Endothelial cell (in vitro differentiated cells): ENCODE data around the gene ZNF143. TPM values are rescaled to one million over a fixed set of nuclear protein-coding genes. Genes with fewer than 3 reads are reported as not detected.

ENCODE experiments used
- DNase-seq: peaks from one replicate; pipeline ENCODE4 v3.0.0; 2021; ENCODE audit warnings: low spot score
- H3K27ac Mint-ChIP-seq: one replicate; pipeline ENCODE4 v1.8.0; 2021; ENCODE audit warnings: mixed read lengths, inconsistent platforms; ENCODE audit not compliant: unreplicated experiment
- H3K27me3 Mint-ChIP-seq: one replicate; pipeline ENCODE4 v1.8.0; 2021; ENCODE audit warnings: mild to moderate bottlenecking, moderate library complexity, mixed read lengths, inconsistent platforms; ENCODE audit not compliant: unreplicated experiment
- H3K36me3 Mint-ChIP-seq: one replicate; pipeline ENCODE4 v1.8.0; 2021; ENCODE audit warnings: mild to moderate bottlenecking, low read depth, mixed read lengths, inconsistent platforms; ENCODE audit not compliant: unreplicated experiment
- H3K4me1 Mint-ChIP-seq: one replicate; pipeline ENCODE4 v1.8.0; 2021; ENCODE audit warnings: mild to moderate bottlenecking, mixed read lengths, inconsistent platforms; ENCODE audit not compliant: unreplicated experiment
- H3K4me3 Mint-ChIP-seq: one replicate; pipeline ENCODE4 v1.8.0; 2021; ENCODE audit warnings: mild to moderate bottlenecking, mixed read lengths, inconsistent platforms; ENCODE audit not compliant: unreplicated experiment
- H3K9me3 Mint-ChIP-seq: one replicate; pipeline ENCODE4 v1.8.0; 2021; ENCODE audit warnings: mixed read lengths, inconsistent platforms; ENCODE audit not compliant: unreplicated experiment
- CTCF ChIP-seq: fragments of 200-600 bp; sonication (generic); IDR thresholded peaks from one replicate; pipeline ENCODE4 v1.5.0; 2021; ENCODE audit warnings: antibody characterized with exemption; ENCODE audit not compliant: unreplicated experiment
- total RNA-seq: library from RNA; stranded (reverse); fragmentation: NEBNext Ultra II Directional; extraction: Animal tissue kit (Norgen Biotek cat#: 25700); gene quantifications from one replicate; pipeline ENCODE4 v1.2.1, GENCODE V29; 2021; ENCODE audit not compliant: unreplicated experiment

The ZNF143 gene
- total RNA-seq, 1 donor from 2014 or later: 27.2 TPM

GRCh38 chr11:9566561-9567063, 105.8 kb downstream of the ZNF143 start:
- Mint-ChIP-seq H3K9me3 (no peaks in the 10 kb centered on the region), H3K27ac (no peak overlapping the region), H3K27me3 (peaks cover 1% of the 10 kb centered on the region), H3K4me1 (peaks cover 19% of the 10 kb centered on the region), H3K4me3 (no peak overlapping the region), H3K36me3 (no peaks in the 10 kb centered on the region)
- TF ChIP-seq CTCF: no peak
- DNase-seq: no peak

DNA sequence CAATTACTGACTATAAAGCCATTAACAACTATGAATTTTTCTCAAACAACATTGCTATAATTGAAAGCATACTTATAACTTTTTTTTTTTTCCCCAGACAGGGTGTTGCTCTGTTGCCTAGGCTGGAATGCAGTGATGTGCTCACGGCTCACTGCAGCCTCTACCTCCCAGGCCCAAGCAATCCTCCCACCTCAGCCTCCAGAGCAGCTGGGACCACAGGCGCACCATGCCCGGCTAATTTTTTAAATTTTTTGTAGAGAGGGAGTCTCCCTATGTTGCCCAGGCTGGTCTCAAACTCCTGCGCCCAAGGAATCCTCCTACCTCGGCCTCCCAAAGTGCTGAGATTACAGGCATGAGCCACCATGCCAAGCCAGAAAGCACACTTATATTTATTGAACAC, 106.6 kb downstream of the ZNF143 start:
- Mint-ChIP-seq H3K27me3 (peaks cover 1% of the 10 kb centered on the region), H3K4me1 (peaks cover 19% of the 10 kb centered on the region), H3K27ac (peak overlapping the region; percentile 18), H3K4me3 (no peak overlapping the region), H3K9me3 (no peaks in the 10 kb centered on the region), H3K36me3 (no peaks in the 10 kb centered on the region)
- TF ChIP-seq CTCF: no peak
- DNase-seq: no peak

DNA sequence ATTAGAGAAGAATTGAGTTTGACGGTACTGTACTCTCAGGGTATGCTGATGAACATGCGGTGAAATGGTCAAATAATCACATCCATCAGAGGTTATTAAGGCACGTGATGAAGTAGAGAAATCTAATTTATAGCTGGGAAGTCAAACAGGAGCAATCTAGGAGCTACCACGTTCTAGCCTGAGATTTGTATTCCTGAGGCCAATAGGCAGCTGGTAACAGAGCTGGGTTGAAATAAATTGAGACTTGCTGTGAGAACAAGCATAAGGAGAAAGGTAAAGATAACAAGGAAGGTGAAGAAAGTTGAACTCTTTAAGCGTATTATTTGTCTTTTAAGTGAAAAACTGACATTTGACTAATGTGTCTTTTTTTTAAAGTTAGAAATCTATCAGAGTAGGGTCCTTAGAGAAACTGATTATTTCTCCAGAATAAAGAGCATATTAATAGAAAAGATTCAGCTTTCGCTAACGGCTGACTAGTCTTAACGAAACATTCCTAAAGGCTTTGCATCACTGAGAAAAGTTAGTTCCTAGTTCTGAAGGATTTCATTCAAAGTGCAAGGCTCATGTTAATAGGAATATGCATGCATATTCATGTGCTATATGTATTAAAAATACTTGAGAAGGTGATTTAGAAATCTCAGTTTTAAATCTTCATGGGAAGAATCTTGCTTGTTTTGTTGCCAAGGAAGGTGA, 107.5 kb downstream of the ZNF143 start:
- no peaks in the 10 kb centered on the region for H3K9me3 Mint-ChIP-seq
- H3K4me3 Mint-ChIP-seq: peak overlapping the region; percentile 68
- peak overlapping the region; percentile 97 for H3K27ac Mint-ChIP-seq
- H3K27me3 Mint-ChIP-seq: peaks cover 5% of the 10 kb centered on the region
- no peaks in the 10 kb centered on the region for H3K36me3 Mint-ChIP-seq
- TF ChIP-seq CTCF: no peak
- DNase-seq: no peak
- H3K4me1 Mint-ChIP-seq: peaks cover 19% of the 10 kb centered on the region

DNA sequence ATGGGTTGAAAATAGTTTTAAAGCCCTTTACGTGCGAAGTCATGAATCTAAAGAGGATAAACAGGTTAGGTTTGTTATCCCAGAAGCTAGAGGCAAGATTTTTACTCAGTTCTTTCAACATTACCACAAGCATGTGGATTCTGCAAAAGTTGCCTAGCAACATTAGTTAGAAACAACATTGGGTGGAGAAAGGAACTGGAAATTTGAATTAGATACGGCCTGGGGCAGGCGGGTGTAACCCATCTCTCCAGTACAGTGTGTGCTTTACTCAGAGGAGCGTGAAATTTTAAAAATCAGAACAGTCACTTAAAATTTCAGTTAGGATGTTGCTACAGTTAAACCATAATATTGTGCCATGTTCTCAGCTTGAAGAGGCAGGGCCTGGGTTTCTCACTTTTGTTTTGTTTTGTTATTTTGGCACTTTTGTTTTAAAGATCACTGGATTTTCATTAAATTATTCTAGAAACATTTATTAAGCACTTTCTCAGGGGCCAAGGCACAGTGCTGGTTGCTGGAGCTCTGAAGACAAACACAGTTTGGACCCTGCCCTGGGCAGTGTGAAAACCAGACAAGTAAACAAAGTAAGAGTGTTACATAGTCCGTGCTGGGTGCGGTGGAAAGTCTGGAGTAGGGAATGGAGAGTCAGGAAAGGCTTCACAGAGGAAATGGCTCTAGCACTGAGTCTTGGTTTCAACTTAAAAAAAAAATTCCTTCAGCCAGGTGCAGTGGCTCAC, 108.2 kb downstream of the ZNF143 start:
- Mint-ChIP-seq H3K36me3 (no peaks in the 10 kb centered on the region), H3K9me3 (no peaks in the 10 kb centered on the region), H3K27ac (peak overlapping the region; percentile 97), H3K27me3 (peaks cover 6% of the 10 kb centered on the region), H3K4me1 (peaks cover 19% of the 10 kb centered on the region), H3K4me3 (peak overlapping the region; percentile 68)
- no peak for TF ChIP-seq CTCF
- peak; percentile 32 for DNase-seq
